Measurements from ENCODE around the gene FOXP1. TPM values are rescaled to one million over a fixed set of nuclear protein-coding genes. Genes with fewer than 3 reads are reported as not detected.
A peak's percentile ranks its signal among the peaks of the same experiment; 100 is the strongest.

The FOXP1 gene
- total and polyA plus RNA-seq, 2 donors (not counting 1 experiment from before 2014, with no cell fraction given), result 91.1 to 508 TPM

DNA sequence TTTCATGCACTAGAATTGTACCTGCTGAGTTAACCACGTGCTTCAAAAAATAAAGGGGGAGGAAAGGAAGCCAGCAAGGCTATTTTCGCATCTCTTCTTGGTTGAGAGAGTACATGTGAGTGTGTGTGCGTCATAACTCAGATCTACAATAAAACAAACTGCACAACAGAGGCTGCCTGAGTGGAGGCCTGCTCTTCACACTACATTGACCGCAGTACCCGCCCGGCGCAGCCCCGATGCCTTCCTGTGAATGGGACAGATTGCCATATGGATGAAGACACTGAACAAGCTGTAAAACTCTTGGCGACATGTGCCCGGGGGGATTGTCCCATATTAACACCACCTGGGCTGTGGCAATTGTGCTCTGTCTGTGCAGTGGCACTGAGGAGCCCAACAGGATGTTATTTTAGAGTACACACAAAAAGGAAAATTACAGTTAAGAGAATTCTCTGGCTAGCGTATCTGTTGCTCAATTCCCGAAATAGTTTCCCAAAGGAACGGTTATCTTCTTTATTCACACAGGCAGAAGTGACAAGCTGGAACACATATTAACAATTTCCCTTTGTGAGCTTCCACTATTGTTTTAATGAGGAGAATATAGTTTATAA is 551.5 kb downstream of the FOXP1 start:
- Histone ChIP-seq H3K27ac (ENCODE audit: low read length in 2 of 2) (peak overlapping the region; percentile 89 to 91), H3K4me1 (ENCODE audit: control insufficient read depth in 2 of 2, insufficient read depth in 2 of 2, low read length in 2 of 2) (peaks cover 69 to 74% of the 10 kb centered on the region in 2 donors), H4K20me1 (ENCODE audit: control insufficient read depth, insufficient read depth, low read length, poor library complexity, severe bottlenecking) (peaks cover 16% of the 10 kb centered on the region), H3K36me3 (replicated peaks in 1 of 2; ENCODE audit: control extremely low read depth in 1 of 2, control insufficient read depth in 1 of 2, extremely low read depth in 1 of 2, insufficient read depth in 2 of 2, low read length in 1 of 2) (peaks cover 8 to 78% of the 10 kb centered on the region in 2 experiments), H2AFZ (ENCODE audit: insufficient read depth, low read depth, low read length, poor library complexity, severe bottlenecking) (no peak overlapping the region), H3K4me2 (replicated peaks; ENCODE audit: low read depth, low read length, poor library complexity, severe bottlenecking) (peak overlapping the region; percentile 58), H3K27me3 (replicated peaks in 1 of 4; ENCODE audit: control extremely low read depth in 1 of 4, control insufficient read depth in 3 of 4, insufficient read depth in 4 of 4, low read length in 3 of 4) (no peaks in the 10 kb centered on the region), H3K4me3 (ENCODE audit: control extremely low read depth in 1 of 5, extremely low read depth in 1 of 5, insufficient read depth in 1 of 5, low read depth in 2 of 5, low read length in 4 of 5) (peak overlapping the region in 2 of 5 experiments; percentile 10 to 31), H3K9ac (ENCODE audit: low read length) (peak overlapping the region; percentile 33), H3K79me2 (ENCODE audit: control insufficient read depth, insufficient read depth, low read length) (peaks cover 98% of the 10 kb centered on the region), H3K9me3 (ENCODE audit: control extremely low read depth in 1 of 3, control insufficient read depth in 2 of 3, insufficient read depth in 1 of 3, low read length in 2 of 3) (no peaks in the 10 kb centered on the region)
- ChIA-PET CTCF (interaction anchor here (0.8 to 1.4 kb wide), 2 partner anchors 8 to 37 kb away, joined by 3 read pairs; no protein-coding TSS in a partner anchor), POLR2A (interaction anchor here (1.4 kb wide), 1 partner anchor 551 kb away, joined by 3 read pairs; the partner anchor contains the start of gene FOXP1)
- H3K27me3 Mint-ChIP-seq, result no peaks in the 10 kb centered on the region
- intact Hi-C loops (cut with micrococcal nuclease), result loop anchor here (1.0 to 2.0 kb wide), 5 partner anchors 13 to 55 kb away; no protein-coding TSS in a partner anchor
- no peaks in the 10 kb centered on the region for H3K9me3 Mint-ChIP-seq (ENCODE audit: insufficient read depth)
- TF ChIP-seq EZH2 (IDR thresholded peaks at IDR 0.05; ENCODE audit: borderline replicate concordance, insufficient read depth, low read depth, low read length, poor library complexity, severe bottlenecking), result no peak
- TF ChIP-seq, protein P1, sequence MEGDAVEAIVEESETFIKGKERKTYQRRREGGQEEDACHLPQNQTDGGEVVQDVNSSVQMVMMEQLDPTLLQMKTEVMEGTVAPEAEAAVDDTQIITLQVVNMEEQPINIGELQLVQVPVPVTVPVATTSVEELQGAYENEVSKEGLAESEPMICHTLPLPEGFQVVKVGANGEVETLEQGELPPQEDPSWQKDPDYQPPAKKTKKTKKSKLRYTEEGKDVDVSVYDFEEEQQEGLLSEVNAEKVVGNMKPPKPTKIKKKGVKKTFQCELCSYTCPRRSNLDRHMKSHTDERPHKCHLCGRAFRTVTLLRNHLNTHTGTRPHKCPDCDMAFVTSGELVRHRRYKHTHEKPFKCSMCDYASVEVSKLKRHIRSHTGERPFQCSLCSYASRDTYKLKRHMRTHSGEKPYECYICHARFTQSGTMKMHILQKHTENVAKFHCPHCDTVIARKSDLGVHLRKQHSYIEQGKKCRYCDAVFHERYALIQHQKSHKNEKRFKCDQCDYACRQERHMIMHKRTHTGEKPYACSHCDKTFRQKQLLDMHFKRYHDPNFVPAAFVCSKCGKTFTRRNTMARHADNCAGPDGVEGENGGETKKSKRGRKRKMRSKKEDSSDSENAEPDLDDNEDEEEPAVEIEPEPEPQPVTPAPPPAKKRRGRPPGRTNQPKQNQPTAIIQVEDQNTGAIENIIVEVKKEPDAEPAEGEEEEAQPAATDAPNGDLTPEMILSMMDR (IDR thresholded peaks at IDR 0.05), result no peak
- peak overlapping the region; percentile 69 for H3K4me3 Mint-ChIP-seq
- H3K27ac Mint-ChIP-seq, result peak overlapping the region; percentile 96
- peaks cover 90% of the 10 kb centered on the region for H3K4me1 Mint-ChIP-seq
- WGBS (ENCODE audit: insufficient coverage), result 15% methylated on average over 7 of the region's 13 CpGs
- peak; percentile 94 for ATAC-seq (ENCODE audit: low read depth)
- DNase-seq, result peak; percentile 92

DNA sequence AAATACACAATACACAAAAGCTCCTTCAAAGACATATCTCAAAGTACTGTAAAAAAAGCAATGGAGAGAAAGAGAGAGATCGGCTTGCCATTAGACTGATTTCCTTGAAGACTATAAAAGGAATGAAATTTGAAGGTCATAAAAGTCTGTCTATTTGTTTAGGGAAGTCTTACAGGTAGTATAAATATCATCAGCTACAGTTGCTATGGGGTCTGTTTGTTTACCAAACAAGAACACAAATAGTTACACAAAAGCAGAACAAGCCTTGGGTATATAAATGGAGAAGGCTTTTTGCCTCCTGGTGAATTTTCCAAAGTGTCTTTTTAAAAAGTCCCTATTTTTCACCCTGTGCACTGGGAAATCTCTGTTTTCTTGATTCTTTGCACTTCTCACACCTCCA is 552.3 kb downstream of the FOXP1 start:
- Mint-ChIP-seq H3K27ac (peak overlapping the region; percentile 96), H3K27me3 (no peaks in the 10 kb centered on the region), H3K4me3 (peak overlapping the region; percentile 69), H3K4me1 (peaks cover 92% of the 10 kb centered on the region), H3K9me3 (ENCODE audit: insufficient read depth) (no peaks in the 10 kb centered on the region)
- ChIA-PET CTCF (interaction anchor here (1.3 to 3.6 kb wide), 5 partner anchors 14 to 38 kb away, joined by 3 to 7 read pairs (median 5); no protein-coding TSS in a partner anchor), POLR2A (no interaction called here)
- H3K79me2 ChIP-seq (ENCODE audit: control insufficient read depth, insufficient read depth, low read length), result peaks cover 98% of the 10 kb centered on the region
- H3K9ac ChIP-seq (ENCODE audit: low read length), result peak overlapping the region; percentile 27
- ATAC-seq (ENCODE audit: low read depth) (no peak), DNase-seq (peak; percentile 77)
- H3K9me3 ChIP-seq (ENCODE audit: control extremely low read depth in 1 of 3, control insufficient read depth in 2 of 3, insufficient read depth in 1 of 3, low read length in 2 of 3), result no peaks in the 10 kb centered on the region
- WGBS (ENCODE audit: insufficient coverage), result no CpG with 5 or more reads among the region's 1 CpG
- peak overlapping the region; percentile 89 to 91 for H3K27ac ChIP-seq (ENCODE audit: low read length in 2 of 2)
- intact Hi-C loops (cut with micrococcal nuclease), result loop anchor here (1.0 kb wide), 2 partner anchors 20 to 56 kb away; no protein-coding TSS in a partner anchor
- H4K20me1 ChIP-seq (ENCODE audit: control insufficient read depth, insufficient read depth, low read length, poor library complexity, severe bottlenecking), result peaks cover 18% of the 10 kb centered on the region
- peak overlapping the region in 1 of 5 experiments; percentile 31 for H3K4me3 ChIP-seq (ENCODE audit: control extremely low read depth in 1 of 5, extremely low read depth in 1 of 5, insufficient read depth in 1 of 5, low read depth in 2 of 5, low read length in 4 of 5)
- no peak overlapping the region for H2AFZ ChIP-seq (ENCODE audit: insufficient read depth, low read depth, low read length, poor library complexity, severe bottlenecking)
- H3K4me1 ChIP-seq (ENCODE audit: control insufficient read depth in 2 of 2, insufficient read depth in 2 of 2, low read length in 2 of 2), result peaks cover 78 to 81% of the 10 kb centered on the region in 2 donors
- H3K4me2 ChIP-seq (replicated peaks; ENCODE audit: low read depth, low read length, poor library complexity, severe bottlenecking), result peak overlapping the region; percentile 58
- peaks cover 2 to 79% of the 10 kb centered on the region in 2 experiments for H3K36me3 ChIP-seq (replicated peaks in 1 of 2; ENCODE audit: control extremely low read depth in 1 of 2, control insufficient read depth in 1 of 2, extremely low read depth in 1 of 2, insufficient read depth in 2 of 2, low read length in 1 of 2)
- no peaks in the 10 kb centered on the region for H3K27me3 ChIP-seq (replicated peaks in 1 of 4; ENCODE audit: control extremely low read depth in 1 of 4, control insufficient read depth in 3 of 4, insufficient read depth in 4 of 4, low read length in 3 of 4)
- no peak for TF ChIP-seq EZH2 (IDR thresholded peaks at IDR 0.05; ENCODE audit: borderline replicate concordance, insufficient read depth, low read depth, low read length, poor library complexity, severe bottlenecking)
- TF ChIP-seq, protein P1 (IDR thresholded peaks at IDR 0.05), result no peak

Data from B cell (primary cell).